Measurements from ENCODE around the gene FER1L5. TPM values are rescaled to one million over a fixed set of nuclear protein-coding genes. Genes with fewer than 3 reads are reported as not detected.

Gene FER1L5
- not detected for total RNA-seq
- long read RNA-seq = 0 reads

- intact Hi-C loops (cut with micrococcal nuclease) = no loop called here
- DNase-seq (no peak), ATAC-seq (no peak)
Observed at GRCh38 chr2:96642564-96643360, at the start of gene FER1L5. TSS of gene FER1L5 (plus strand) at chr2:96642764. CDS start at chr2:96642837, 73 bp downstream.

GRCh38 chr2:96594282-96594681 is 48.3 kb upstream of the FER1L5 start:
- DNase-seq (no peak), ATAC-seq (no peak)
- intact Hi-C loops (cut with micrococcal nuclease) = no loop called here

GRCh38 chr2:96594691-96595152 is 47.8 kb upstream of the FER1L5 start:
- ATAC-seq = no peak
- intact Hi-C loops (cut with micrococcal nuclease) = no loop called here
- DNase-seq = no peak

- DNase-seq = peak; percentile 45
- peak; percentile 45 for ATAC-seq
- intact Hi-C loops (cut with micrococcal nuclease) = no loop called here
Observed at GRCh38 chr2:96596596-96596995, 46.0 kb upstream of the FER1L5 start.

- no peak for DNase-seq
- intact Hi-C loops (cut with micrococcal nuclease) = no loop called here
- ATAC-seq = no peak
Observed at GRCh38 chr2:96599941-96600340, 42.6 kb upstream of the FER1L5 start.

GRCh38 chr2:96601382-96602292 is 40.9 kb upstream of the FER1L5 start:
- intact Hi-C loops (cut with micrococcal nuclease) = no loop called here
- ATAC-seq (no peak), DNase-seq (no peak)

- no peak for DNase-seq
- no peak for ATAC-seq
- intact Hi-C loops (cut with micrococcal nuclease) = no loop called here
Observed at GRCh38 chr2:96602330-96602823, 40.2 kb upstream of the FER1L5 start.

GRCh38 chr2:96604104-96604503 is 38.5 kb upstream of the FER1L5 start:
- ATAC-seq (no peak), DNase-seq (no peak)
- intact Hi-C loops (cut with micrococcal nuclease) = no loop called here

- ATAC-seq (peak; percentile 38), DNase-seq (no peak)
- intact Hi-C loops (cut with micrococcal nuclease) = no loop called here
Observed at GRCh38 chr2:96608469-96609455, 33.8 kb upstream of the FER1L5 start.

GRCh38 chr2:96616128-96616527 is 26.4 kb upstream of the FER1L5 start:
- no peak for DNase-seq
- ATAC-seq = no peak

GRCh38 chr2:96616535-96616934 is 26.0 kb upstream of the FER1L5 start:
- intact Hi-C loops (cut with micrococcal nuclease) = no loop called here
- DNase-seq = no peak

More at GRCh38 chr2:96616128-96616527, 26.4 kb upstream of the FER1L5 start:
- intact Hi-C loops (cut with micrococcal nuclease) = no loop called here

GRCh38 chr2:96617012-96617411 is 25.6 kb upstream of the FER1L5 start:
- ATAC-seq (no peak), DNase-seq (no peak)
- intact Hi-C loops (cut with micrococcal nuclease) = no loop called here

More at GRCh38 chr2:96616535-96616934, 26.0 kb upstream of the FER1L5 start:
- peak; percentile 43 for ATAC-seq

- no peak for DNase-seq
- intact Hi-C loops (cut with micrococcal nuclease) = no loop called here
- no peak for ATAC-seq
Observed at GRCh38 chr2:96618596-96619283, 23.8 kb upstream of the FER1L5 start.

- intact Hi-C loops (cut with micrococcal nuclease) = no loop called here
- ATAC-seq (no peak), DNase-seq (no peak)
Observed at GRCh38 chr2:96622544-96622943, 20.0 kb upstream of the FER1L5 start.

GRCh38 chr2:96623116-96623515 is 19.4 kb upstream of the FER1L5 start:
- DNase-seq = no peak
- intact Hi-C loops (cut with micrococcal nuclease) = no loop called here
- no peak for ATAC-seq

GRCh38 chr2:96625571-96626552 is 16.7 kb upstream of the FER1L5 start:
- ATAC-seq (no peak), DNase-seq (no peak)
- intact Hi-C loops (cut with micrococcal nuclease) = no loop called here

- DNase-seq (no peak), ATAC-seq (peak; percentile 25)
- intact Hi-C loops (cut with micrococcal nuclease) = no loop called here
Observed at GRCh38 chr2:96626553-96626942, 16.0 kb upstream of the FER1L5 start.

Measured in left ventricle myocardium superior (tissue), 1 donor.